H9 (cell line): Measurements from ENCODE around the gene KLRC2. TPM values are rescaled to one million over a fixed set of nuclear protein-coding genes. Genes with fewer than 3 reads are reported as not detected.
"Not testable (repeated sequence)": the region's sequence is repeated elsewhere in the genome, so short reads cannot be mapped to it uniquely, and the experiment has no call there.

ENCODE experiments used
- DNase-seq: peaks from one replicate; pipeline ENCODE4 v3.0.0-alpha.2; 2017
- H2AFZ ChIP-seq: one replicate; pipeline ENCODE4 v1.6.1; 2013; ENCODE audit warnings: mild to moderate bottlenecking, low read length, control low read depth, moderate library complexity
- H2AK5ac ChIP-seq: 2 replicates; pipeline ENCODE4 v1.6.1; 2013; ENCODE audit warnings: low read length, control low read depth, mixed read lengths; ENCODE audit not compliant: insufficient read length
- H2BK120ac ChIP-seq: one replicate; pipeline ENCODE4 v1.6.1; 2013; ENCODE audit warnings: low read depth, mild to moderate bottlenecking, low read length, control low read depth, inconsistent platforms; ENCODE audit not compliant: poor library complexity, severe bottlenecking
- H2BK12ac ChIP-seq: 2 replicates; pipeline ENCODE4 v1.6.1; 2013; ENCODE audit warnings: low read length, control low read depth, mixed read lengths, low read depth; ENCODE audit not compliant: insufficient read length
- H2BK15ac ChIP-seq: 2 replicates; pipeline ENCODE4 v1.6.1; 2013; ENCODE audit warnings: low read depth, low read length, control low read depth
- H2BK20ac ChIP-seq: one replicate; pipeline ENCODE4 v1.6.1; 2013; ENCODE audit warnings: low read depth, mild to moderate bottlenecking, low read length, control low read depth, inconsistent platforms; ENCODE audit not compliant: poor library complexity, severe bottlenecking
- H2BK5ac ChIP-seq: 2 replicates; pipeline ENCODE4 v1.6.1; 2013; ENCODE audit warnings: low read length, control low read depth, mixed read lengths; ENCODE audit not compliant: insufficient read length
- H3K14ac ChIP-seq: 2 replicates; pipeline ENCODE4 v1.6.1; 2013; ENCODE audit warnings: low read length, control low read depth; ENCODE audit not compliant: insufficient read depth
- H3K18ac ChIP-seq: 2 replicates; pipeline ENCODE4 v1.6.1; 2013; ENCODE audit warnings: low read depth, mild to moderate bottlenecking, mixed read lengths, low read length, control low read depth; ENCODE audit not compliant: insufficient read length
- H3K23ac ChIP-seq: 2 replicates; pipeline ENCODE4 v1.6.1; 2013; ENCODE audit warnings: low read length, control low read depth, mixed read lengths, low read depth; ENCODE audit not compliant: insufficient read length
- H3K23me2 ChIP-seq: 2 replicates; pipeline ENCODE4 v1.6.1; 2013; ENCODE audit warnings: low read depth, mild to moderate bottlenecking, mixed read lengths, low read length, control low read depth; ENCODE audit not compliant: insufficient read length, poor library complexity, severe bottlenecking
- H3K27ac ChIP-seq: 2 replicates; pipeline ENCODE4 v1.5.1; 2013; ENCODE audit warnings: low read length, control low read depth, mixed read lengths, low read depth; ENCODE audit not compliant: insufficient read length
- H3K27me3 ChIP-seq: 2 replicates; pipeline ENCODE4 v1.6.1; 2013; ENCODE audit warnings: low read length, control low read depth, inconsistent platforms; ENCODE audit not compliant: insufficient read depth
- H3K4ac ChIP-seq: 2 replicates; pipeline ENCODE4 v1.6.1; 2013; ENCODE audit warnings: low read depth, mild to moderate bottlenecking, control low read depth, inconsistent platforms, low read length, moderate library complexity
- H3K4me1 ChIP-seq: 2 replicates; pipeline ENCODE4 v1.6.1; 2013; ENCODE audit warnings: low read length, control low read depth, inconsistent platforms; ENCODE audit not compliant: insufficient read depth
- H3K4me2 ChIP-seq: 2 replicates; pipeline ENCODE4 v1.6.1; 2013; ENCODE audit warnings: low read length, control low read depth, mixed read lengths; ENCODE audit not compliant: insufficient read length, insufficient read depth
- H3K56ac ChIP-seq: 2 replicates; pipeline ENCODE4 v1.6.1; 2013; ENCODE audit warnings: low read depth, mild to moderate bottlenecking, mixed read lengths, low read length, control low read depth; ENCODE audit not compliant: insufficient read length
- H3K79me1 ChIP-seq: 2 replicates; pipeline ENCODE4 v1.6.1; 2013; ENCODE audit warnings: low read depth, mild to moderate bottlenecking, moderate library complexity, low read length, control low read depth, inconsistent platforms; ENCODE audit not compliant: insufficient read depth, poor library complexity, severe bottlenecking
- H3K79me2 ChIP-seq: 2 replicates; pipeline ENCODE4 v1.6.1; 2013; ENCODE audit warnings: low read length, control low read depth, inconsistent platforms; ENCODE audit not compliant: insufficient read depth
- H3K9ac ChIP-seq: 2 replicates; pipeline ENCODE4 v1.6.1; 2013; ENCODE audit warnings: low read length, control low read depth, mixed read lengths; ENCODE audit not compliant: insufficient read length; ENCODE audit errors: extremely low read depth
- H3K9me3 ChIP-seq: one replicate; pipeline ENCODE4 v1.6.1; 2013; ENCODE audit warnings: low read depth, low read length, inconsistent platforms; ENCODE audit not compliant: control insufficient read depth
- H3T11ph ChIP-seq: one replicate; pipeline ENCODE4 v1.6.1; 2013; ENCODE audit warnings: mild to moderate bottlenecking, low read length, control low read depth, inconsistent platforms
- H4K20me1 ChIP-seq: one replicate; pipeline ENCODE4 v1.6.1; 2013; ENCODE audit not compliant: control insufficient read depth, insufficient read length, insufficient read depth
- H4K5ac ChIP-seq: 2 replicates; pipeline ENCODE4 v1.6.1; 2013; ENCODE audit warnings: low read depth, mild to moderate bottlenecking, mixed read lengths, low read length, control low read depth; ENCODE audit not compliant: insufficient read length
- H4K8ac ChIP-seq: replicated peaks from 2 replicates; pipeline ENCODE4 v1.6.1; 2013; ENCODE audit warnings: low read length, control low read depth, mixed read lengths, low read depth; ENCODE audit not compliant: insufficient read length
- H4K91ac ChIP-seq: 2 replicates; pipeline ENCODE4 v1.6.1; 2013; ENCODE audit warnings: low read depth, mild to moderate bottlenecking, moderate library complexity, mixed read lengths, low read length, control low read depth; ENCODE audit not compliant: insufficient read length
- H3K27ac Mint-ChIP-seq, 3 experiments: 2 replicates in 2 of 3; 3 replicates in 1 of 3; pipeline ENCODE4 v1.8.0; 2020 to 2021; ENCODE audit warnings: mixed read lengths in 3 of 3, mild to moderate bottlenecking in 1 of 3, moderate library complexity in 1 of 3
- H3K27me3 Mint-ChIP-seq: 2 replicates; pipeline ENCODE4 v1.8.0; 2021; ENCODE audit warnings: low read depth, mild to moderate bottlenecking, moderate library complexity, mixed read lengths
- H3K36me3 Mint-ChIP-seq, 3 experiments: 2 replicates in 2 of 3; 3 replicates in 1 of 3; pipeline ENCODE4 v1.8.0; 2020 to 2021; ENCODE audit warnings: low read depth in 3 of 3, mixed read lengths in 3 of 3; ENCODE audit not compliant: insufficient read depth in 1 of 3
- H3K4me1 Mint-ChIP-seq, 2 experiments: 2 replicates each; pipeline ENCODE4 v1.8.0; 2020; ENCODE audit warnings: mixed read lengths in 2 of 2
- H3K4me3 Mint-ChIP-seq, 2 experiments: 2 replicates in 1 of 2; 3 replicates in 1 of 2; pipeline ENCODE4 v1.8.0; 2020 to 2021; ENCODE audit warnings: mild to moderate bottlenecking in 2 of 2, mixed read lengths in 2 of 2, moderate library complexity in 1 of 2
- H3K9me3 Mint-ChIP-seq, 2 experiments: 2 replicates in 1 of 2; 3 replicates in 1 of 2; pipeline ENCODE4 v1.8.0; 2020; ENCODE audit warnings: mild to moderate bottlenecking in 2 of 2, mixed read lengths in 2 of 2, moderate library complexity in 1 of 2
- WGBS: extraction: QIAGEN DNeasy Blood & Tissue Kit; methylation state at CpG from one replicate; pipeline ENCODE4 v1.1.7; 2013; ENCODE audit warnings: missing lambda C conversion rate, low lambda C conversion rate, mixed read lengths; ENCODE audit not compliant: insufficient read length; ENCODE audit errors: extremely low coverage; 5-methylcytosine and 5-hydroxymethylcytosine counted together
- long read RNA-seq: library from polyadenylated mRNA; unstranded; transcript quantifications from one replicate; pipeline ENCODE4 v2.0.0, GENCODE V29; 2020
- total RNA-seq: library from RNA; stranded (reverse); gene quantifications from 2 replicates; pipeline ENCODE4 v1.2.1, GENCODE V29; 2021

Gene KLRC2
- not detected in 2 replicates for total RNA-seq
- long read RNA-seq, result 0 reads

DNA sequence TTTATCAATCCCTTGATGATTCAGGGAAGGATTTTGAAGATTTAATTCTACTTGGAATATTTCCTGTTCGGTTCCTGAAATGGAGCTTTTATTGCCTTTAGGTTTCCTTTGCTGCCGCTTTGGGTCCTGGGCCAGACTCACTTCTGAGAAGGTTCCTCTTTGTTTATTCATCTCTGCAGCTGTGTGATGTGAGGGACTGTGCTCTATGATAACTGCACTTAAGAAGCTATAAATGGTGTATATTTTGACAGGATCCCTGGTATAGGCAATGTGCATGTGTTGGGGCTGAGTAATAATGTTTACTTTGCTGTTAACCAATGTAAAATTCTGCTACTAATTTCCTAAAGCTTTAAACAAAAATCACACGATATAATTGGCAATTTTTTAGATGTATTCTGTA is at the start of gene KLRC2:
Gene KLRC2 (minus strand): TSS at position 195 of the 400 bp plus-strand sequence. CDS start 24 bp downstream, at position 171.
- DNase-seq, H3K27me3 Mint-ChIP-seq, H4K20me1 ChIP-seq, H3K4me2 ChIP-seq, H3K14ac ChIP-seq, H3K4me3 Mint-ChIP-seq, H2AFZ ChIP-seq, H4K91ac ChIP-seq, H3K18ac ChIP-seq, H3K23ac ChIP-seq, H3K4me1 Mint-ChIP-seq, H3K27ac Mint-ChIP-seq, H3K4ac ChIP-seq, H3K79me2 ChIP-seq, H3K9ac ChIP-seq, H3K79me1 ChIP-seq, H3K27me3 ChIP-seq, H3K9me3 ChIP-seq, H3K23me2 ChIP-seq, H2BK12ac ChIP-seq, H3K56ac ChIP-seq, H2BK120ac ChIP-seq, H2BK20ac ChIP-seq, H2BK5ac ChIP-seq, H4K8ac ChIP-seq, H4K5ac ChIP-seq, H3K27ac ChIP-seq, H3K9me3 Mint-ChIP-seq, H2AK5ac ChIP-seq, H3T11ph ChIP-seq, H3K4me1 ChIP-seq, H2BK15ac ChIP-seq, H3K36me3 Mint-ChIP-seq: not testable (repeated sequence)
- no CpG with 5 or more reads among the region's 3 CpGs for WGBS

DNA sequence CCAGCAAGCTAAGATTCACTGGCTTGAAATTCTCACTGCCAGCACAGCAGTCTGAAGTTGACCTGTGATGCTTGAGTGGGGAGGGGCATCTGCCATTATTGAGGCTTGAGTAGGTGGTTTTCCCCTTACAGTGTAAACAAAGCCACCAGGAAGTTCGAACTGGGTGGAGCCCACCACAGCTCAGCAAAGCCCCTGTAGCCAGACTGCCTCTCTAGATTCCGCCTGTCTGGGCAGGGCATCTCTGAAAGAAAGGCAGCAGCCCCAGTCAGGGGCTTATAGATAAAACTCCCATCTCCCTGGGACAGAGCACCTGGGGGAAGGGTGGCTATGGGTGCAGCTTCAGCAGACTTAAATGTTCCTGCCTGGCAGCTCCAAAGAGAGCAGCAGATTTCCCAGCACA is 46.1 kb upstream of the KLRC2 start:
- not testable (repeated sequence) for H3K4ac ChIP-seq, H3K14ac ChIP-seq, H3K56ac ChIP-seq, DNase-seq, H4K5ac ChIP-seq, H2BK15ac ChIP-seq, H3K4me3 Mint-ChIP-seq, H3K79me1 ChIP-seq, H4K8ac ChIP-seq, H2AK5ac ChIP-seq, H4K91ac ChIP-seq, H3K23ac ChIP-seq, H4K20me1 ChIP-seq, H3K27ac Mint-ChIP-seq, H3K27ac ChIP-seq, H3K4me1 ChIP-seq, H3K23me2 ChIP-seq, H3T11ph ChIP-seq, H2BK5ac ChIP-seq, H3K4me1 Mint-ChIP-seq, H2BK12ac ChIP-seq, H3K9me3 ChIP-seq, H3K79me2 ChIP-seq, H3K4me2 ChIP-seq, H2AFZ ChIP-seq, H2BK120ac ChIP-seq, H2BK20ac ChIP-seq, H3K9ac ChIP-seq, H3K18ac ChIP-seq, H3K27me3 ChIP-seq, H3K27me3 Mint-ChIP-seq
- no CpG with 5 or more reads among the region's 2 CpGs for WGBS
- peaks cover 13 to 29% of the 10 kb centered on the region in 2 experiments for H3K9me3 Mint-ChIP-seq
- peaks cover 2 to 12% (median 5%) of the 10 kb centered on the region in 3 experiments; a peak in 5 of 7 replicates for H3K36me3 Mint-ChIP-seq
